HG02759 (cell line): ENCODE results near the gene ADAMTS17.

Experiments used
- ATAC-seq: cut with Tn5 transposase; IDR thresholded peaks from one replicate; pipeline ENCODE4 v1.9.1; 2021; ENCODE audit warnings: mild to moderate bottlenecking, moderate library complexity; ENCODE audit not compliant: unreplicated experiment

The ADAMTS17 gene

DNA sequence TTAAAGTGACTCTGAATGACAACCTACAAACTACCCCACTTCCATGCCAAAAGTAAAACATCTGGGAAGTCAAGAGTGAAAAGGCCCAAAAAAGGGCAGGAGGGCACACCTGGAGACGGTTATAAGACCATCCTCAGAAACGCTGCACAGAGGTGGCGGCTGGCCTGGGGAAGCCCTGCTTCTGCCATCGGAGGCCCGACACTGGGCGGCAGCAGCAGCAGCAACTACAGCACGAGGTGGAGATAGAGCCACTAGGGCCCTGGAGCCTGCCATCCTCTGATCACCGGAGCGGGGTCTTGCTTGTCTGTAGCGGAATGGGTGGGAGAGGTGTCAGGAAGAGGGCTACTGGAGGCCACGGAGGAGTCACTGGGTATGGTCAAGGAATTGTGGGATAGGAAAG lies 283.3 kb downstream of the ADAMTS17 start:
- ATAC-seq: no peak

DNA sequence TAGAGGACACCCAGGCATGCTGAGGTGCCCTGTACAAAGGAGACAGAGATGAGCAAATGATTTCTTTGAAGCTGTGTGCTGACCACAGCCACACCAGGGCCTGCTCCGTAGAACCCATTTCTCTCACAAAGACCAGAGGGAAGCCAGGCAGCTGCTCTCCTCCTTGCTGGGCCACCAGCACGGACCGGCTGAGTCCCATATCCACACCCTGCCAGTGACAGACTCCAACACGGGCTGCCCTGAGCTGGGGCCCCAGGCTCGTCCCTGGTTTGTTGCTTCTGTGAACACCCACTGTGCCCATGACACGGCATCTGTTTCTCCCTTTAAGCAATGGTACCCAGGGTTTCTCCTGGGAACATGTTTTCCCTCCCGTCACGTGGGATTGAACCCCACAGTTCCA lies 284.5 kb downstream of the ADAMTS17 start:
- no peak for ATAC-seq

DNA sequence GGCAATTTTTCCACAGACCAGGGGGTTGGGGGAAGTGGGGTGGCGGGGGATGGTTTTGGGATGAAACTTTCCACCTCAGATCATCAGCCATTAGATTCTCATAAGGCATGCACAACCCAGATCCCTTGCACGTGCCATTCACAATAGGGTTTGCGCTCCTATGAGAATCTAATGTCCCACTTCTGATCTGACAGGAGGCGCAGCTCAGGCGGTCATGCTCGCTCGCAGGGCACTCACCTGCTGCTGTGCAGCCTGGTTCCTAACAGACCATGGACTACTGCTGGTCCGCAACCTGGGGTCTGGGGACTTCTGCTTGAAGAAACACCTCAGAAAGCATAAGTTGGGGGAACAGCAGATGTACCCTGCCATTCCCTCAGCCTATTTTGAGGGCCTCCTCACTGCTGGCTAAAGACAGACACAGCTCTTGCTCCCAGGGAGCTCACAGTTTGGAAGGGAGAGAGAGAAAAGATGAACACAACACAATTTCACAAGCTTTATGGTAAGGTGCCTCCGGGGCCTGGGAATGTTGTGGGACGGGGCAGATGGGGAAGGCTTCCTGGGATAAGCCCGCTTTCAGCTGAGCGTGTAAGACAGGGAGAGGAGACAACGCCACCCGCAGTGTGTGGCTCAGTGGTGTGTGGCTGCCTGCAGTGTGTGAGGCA lies 285.2 kb downstream of the ADAMTS17 start:
- no peak for ATAC-seq

- no peak for ATAC-seq
These were observed 286.0 kb downstream of the ADAMTS17 start for GRCh38 chr15:100055821-100056220.

- no peak for ATAC-seq
These were observed 287.2 kb downstream of the ADAMTS17 start for GRCh38 chr15:100054539-100054938.

- no peak for ATAC-seq
These were observed 288.2 kb downstream of the ADAMTS17 start for GRCh38 chr15:100053474-100054121.

DNA sequence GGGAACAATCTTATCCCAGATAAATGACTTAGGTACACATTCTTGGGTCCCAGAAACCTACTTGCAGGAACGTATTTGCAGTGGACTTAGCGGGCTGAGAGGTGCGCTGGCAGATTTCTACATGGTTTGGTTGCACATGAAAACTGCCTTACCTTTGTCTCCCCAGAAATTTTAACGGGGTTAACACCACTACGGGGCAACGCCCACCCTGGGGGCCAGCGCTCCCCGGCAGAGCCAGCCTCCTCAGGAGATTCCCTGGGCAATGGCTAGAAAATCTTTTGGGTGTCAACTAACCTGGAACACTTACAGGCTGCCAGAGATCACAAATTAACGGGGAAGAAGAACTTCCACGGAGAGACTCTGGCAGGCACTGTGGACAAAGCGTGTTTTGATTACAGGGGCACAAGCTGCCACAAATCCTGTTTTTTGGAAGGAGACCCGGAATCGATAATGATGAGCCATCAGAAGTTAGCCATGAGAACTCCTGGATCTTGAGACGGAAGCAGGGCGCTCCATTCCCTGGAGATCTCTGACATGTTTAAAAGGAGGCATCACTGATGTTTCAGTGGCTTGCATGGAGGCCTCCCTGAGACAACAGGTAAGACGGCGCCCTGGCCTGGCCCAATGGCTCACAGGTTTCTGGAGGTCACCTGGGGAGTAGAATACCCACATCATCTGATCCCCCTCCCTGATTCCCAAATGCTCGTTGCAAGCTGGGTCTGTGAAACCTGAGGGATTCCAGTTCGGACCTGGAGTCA lies 288.9 kb downstream of the ADAMTS17 start:
- ATAC-seq: no peak

DNA sequence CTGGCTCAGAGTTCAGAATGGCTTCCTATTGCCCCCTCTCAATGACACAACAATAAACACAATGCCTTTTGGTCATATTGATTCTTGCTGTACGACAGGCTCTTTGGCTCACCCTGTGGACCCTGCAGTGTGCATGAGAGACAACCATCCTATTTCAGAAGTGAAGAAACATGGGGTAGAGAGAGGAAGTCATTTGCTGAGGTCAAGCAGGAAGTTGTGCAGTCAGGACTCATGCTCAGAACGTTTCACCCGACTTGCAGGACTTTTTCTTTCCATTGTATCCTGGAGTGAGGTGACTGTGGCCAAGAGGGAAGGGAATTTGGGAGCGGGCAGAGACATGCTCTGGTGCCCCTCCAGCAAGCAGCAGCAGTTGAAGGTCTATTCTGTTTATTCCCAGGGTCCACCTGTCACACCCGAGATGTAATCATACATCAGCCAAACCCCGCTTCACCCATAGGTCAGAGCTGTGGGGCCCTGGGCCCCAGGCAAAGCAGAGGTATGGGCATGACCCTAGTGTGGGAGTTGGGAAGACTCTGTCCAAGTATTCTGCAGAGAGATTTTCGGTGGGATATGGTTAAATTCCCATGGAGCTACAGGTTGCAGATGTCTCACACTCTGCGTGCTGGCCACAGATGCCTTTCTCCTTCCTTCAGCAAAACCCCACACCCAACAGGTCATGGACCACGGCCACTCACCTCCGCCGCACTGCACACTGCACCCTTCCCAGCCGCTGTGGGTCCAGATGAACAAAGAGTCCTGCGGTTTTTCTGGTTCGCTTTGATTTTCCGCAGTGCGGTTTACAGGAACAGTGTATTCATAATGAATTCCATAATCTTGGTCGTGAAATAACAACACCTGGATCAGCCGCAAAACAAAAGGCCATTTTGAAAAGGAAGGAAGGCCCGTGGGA lies 290.6 kb downstream of the ADAMTS17 start:
- ATAC-seq: no peak

DNA sequence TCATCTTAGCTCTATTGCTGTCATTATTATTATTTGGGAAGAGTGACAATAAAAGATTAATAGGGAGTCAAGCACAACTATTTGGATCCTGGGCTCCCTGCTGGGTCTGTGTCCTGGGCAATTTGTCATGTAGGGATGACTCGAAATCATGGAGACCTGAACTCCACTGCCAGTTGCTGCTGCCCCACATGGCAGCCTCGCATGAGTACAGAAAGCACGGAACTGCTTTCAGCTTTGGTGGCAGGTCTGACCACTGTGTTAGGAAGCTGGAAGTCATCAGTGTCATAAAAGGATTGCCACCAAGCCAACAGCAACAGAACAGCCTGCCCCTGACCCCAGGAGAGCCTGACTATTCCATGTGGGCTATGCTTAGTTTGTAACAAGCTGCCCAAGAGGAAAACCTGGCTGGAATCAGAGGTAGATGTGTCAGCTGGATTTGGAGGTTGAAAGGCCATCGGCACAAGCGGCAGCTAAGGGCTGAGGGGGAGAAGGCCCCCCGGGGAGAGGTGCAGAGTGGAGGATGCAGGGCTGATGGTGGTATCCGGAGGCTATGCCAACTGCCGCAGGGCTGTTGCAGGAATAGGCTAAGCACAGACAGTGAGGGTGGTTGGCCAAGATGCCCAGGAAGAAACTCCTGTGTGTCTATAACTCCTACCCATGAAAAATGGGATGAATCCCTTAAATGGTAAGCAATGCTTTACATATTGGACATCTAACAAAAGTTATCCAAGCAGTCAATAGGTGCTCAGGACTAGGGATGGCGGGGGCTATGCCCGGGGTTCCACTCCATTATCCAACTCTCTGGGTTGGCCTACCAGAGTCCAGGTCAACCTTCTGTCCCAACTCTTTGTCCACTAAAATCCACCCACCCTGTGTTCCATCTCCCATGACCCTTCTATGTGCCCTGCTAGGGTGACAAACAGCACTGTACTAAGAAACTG lies 291.6 kb downstream of the ADAMTS17 start:
- no peak for ATAC-seq

- no peak for ATAC-seq
These were observed 292.3 kb downstream of the ADAMTS17 start for GRCh38 chr15:100049483-100049882.

DNA sequence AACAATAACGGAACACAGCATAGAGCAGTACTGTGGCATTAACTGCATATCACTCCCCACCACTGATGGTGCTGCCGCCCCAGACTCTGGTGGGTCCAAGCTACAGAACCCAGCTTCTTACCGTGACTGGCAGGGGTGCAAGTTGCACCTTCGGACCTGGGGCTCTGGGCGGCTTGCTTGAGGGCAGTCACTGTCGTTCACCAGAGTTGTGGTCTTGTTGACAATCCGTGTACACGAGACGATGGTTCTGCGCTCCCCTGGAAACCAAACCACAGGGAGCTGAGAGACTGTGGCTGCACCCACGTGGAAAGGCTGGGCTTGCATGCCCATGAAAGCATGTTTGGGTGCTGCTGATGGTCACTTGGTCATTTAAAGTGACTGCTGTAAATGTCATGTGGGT lies 293.0 kb downstream of the ADAMTS17 start:
- ATAC-seq: no peak

DNA sequence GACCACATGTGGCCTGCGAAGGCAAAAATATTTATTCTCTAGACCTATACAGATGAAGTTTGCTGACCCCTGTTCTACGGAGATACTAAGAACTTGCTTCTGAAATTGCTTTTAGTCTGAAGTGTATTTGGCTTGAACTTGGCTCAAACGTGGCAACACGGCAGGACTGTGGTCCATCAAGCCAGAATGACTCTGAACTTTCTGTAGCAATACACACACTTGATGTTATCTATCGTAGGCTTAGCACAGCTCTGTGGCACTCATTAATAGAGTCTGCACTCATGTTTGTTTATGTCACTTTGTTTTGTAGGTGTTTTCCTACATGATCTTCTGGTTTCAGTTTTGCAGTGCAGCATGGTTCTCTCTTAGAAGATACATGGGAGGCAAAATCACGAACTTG lies 298.1 kb downstream of the ADAMTS17 start:
- ATAC-seq: no peak

DNA sequence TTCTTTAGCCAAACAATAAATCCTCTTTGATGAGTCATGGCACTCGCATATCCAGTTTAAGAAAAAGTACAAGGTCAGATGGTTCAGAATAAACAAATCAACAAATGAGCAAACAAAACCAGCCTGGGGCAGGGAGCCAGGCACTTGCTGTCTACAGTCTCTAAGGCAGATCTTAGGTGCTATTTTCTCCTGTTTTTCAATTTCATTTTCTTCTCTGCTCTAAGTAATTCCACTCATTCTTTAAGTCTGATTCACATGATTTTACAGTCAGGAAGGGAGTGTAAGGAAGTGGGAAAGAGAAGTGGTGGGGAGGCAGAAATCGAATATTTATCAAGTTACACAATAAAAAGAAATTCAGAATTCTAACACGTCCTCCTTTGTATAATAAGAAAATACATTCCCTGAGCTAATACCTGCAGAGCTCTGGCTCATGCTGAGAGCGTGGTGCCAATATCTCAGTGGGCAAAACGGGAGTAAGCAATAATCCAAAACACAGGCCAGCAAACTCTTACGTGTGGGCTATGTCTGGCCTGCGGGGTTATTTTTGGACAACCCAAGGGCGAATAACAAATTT lies 298.6 kb downstream of the ADAMTS17 start:
- ATAC-seq: no peak

GRCh38 chr15:100042558-100042957 lies 299.2 kb downstream of the ADAMTS17 start:
- no peak for ATAC-seq

- ATAC-seq: no peak
These were observed 300.5 kb downstream of the ADAMTS17 start for GRCh38 chr15:100041127-100041828.

- no peak for ATAC-seq
These were observed 301.8 kb downstream of the ADAMTS17 start for GRCh38 chr15:100039994-100040393.

- ATAC-seq: no peak
These were observed 303.0 kb downstream of the ADAMTS17 start for GRCh38 chr15:100038736-100039135.

DNA sequence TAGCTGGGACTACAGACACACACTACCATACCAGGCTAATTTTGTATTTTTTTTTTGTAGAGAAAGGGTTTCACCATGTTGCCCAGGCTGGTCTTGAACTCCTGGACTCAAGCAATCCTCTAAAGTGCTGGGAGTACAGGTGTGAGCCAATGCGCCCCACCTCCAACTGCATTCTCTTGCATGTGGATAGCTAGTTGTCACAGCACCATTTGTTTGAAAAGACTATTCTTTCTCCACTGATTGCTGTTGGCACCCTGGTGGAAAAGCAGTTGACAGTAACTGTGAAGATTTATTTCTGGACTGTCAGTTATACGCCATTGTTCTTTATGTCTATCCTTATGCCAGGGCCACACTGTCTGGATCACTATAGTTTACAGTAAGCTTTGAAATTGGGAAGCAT lies 303.9 kb downstream of the ADAMTS17 start:
- ATAC-seq: no peak

DNA sequence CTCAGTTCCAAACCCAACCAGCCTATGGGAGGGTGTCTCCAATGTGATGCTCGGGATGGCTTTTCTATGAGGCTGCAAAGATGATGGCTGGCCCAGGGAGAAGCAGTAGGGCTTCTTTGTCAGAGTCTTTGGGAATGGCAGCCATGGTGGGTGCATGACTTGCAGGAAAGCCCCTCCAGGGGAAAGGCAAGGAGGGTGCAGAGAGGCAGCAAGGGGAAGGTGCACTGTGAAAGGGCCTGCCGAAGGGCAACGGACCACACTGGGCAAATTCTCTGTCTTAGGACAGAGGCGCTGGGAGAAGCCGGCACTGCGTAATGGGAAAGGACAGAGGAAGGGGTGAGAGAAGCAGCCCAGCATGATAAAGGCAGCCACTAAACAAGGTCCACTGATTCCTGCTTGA lies 305.8 kb downstream of the ADAMTS17 start:
- ATAC-seq: no peak
